Measurements from ENCODE around the gene ZZZ3. TPM values are rescaled to one million over a fixed set of nuclear protein-coding genes. Genes with fewer than 3 reads are reported as not detected.
A peak's percentile ranks its signal among the peaks of the same experiment; 100 is the strongest.

The ZZZ3 gene
- total RNA-seq, 2 experiments from 2014 or later: 51.4 to 66.4 TPM

- DNase-seq (ENCODE audit: low spot score): no peak
- H3K4me2 ChIP-seq (ENCODE audit: low read length): peak overlapping the region; percentile 29; the same call in 1 of the 2 replicates
- POLR2A ChIA-PET: interaction anchor here (0.8 kb wide), 1 partner anchor 11 kb away, joined by 4 read pairs; no protein-coding TSS in a partner anchor
- H3K4me3 ChIP-seq (ENCODE audit: low read depth, low read length, poor library complexity, severe bottlenecking): peak overlapping the region; percentile 14
- peaks cover 13% of the 10 kb centered on the region for H3K4me1 ChIP-seq (ENCODE audit: insufficient read depth, low read length, poor library complexity, severe bottlenecking)
- no peak for TF ChIP-seq CTCF (conservative IDR thresholded peaks at IDR 0.05; ENCODE audit: low read length)
- TF ChIP-seq EZH2phosphoT487 (IDR thresholded peaks at IDR 0.05; ENCODE audit: borderline replicate concordance, low read depth, low read length): no peak
- H2AFZ ChIP-seq (ENCODE audit: low read length): no peak overlapping the region
- H3K27ac ChIP-seq (ENCODE audit: low read depth, low read length, poor library complexity, severe bottlenecking): no peak overlapping the region
- no peaks in the 10 kb centered on the region for H3K9me2 ChIP-seq (ENCODE audit: insufficient read depth, low read length)
- CTCF ChIA-PET (ENCODE audit: unreplicated experiment): interaction anchor here (0.7 kb wide), 1 partner anchor 94 kb away, joined by 6 read pairs; no protein-coding TSS in a partner anchor
- BruUV-seq (replicated peaks): no TSS peak
- no peaks in the 10 kb centered on the region for H4K20me1 ChIP-seq (ENCODE audit: insufficient read depth, low read length)
- H3K9me3 ChIP-seq (ENCODE audit: low read length): no peaks in the 10 kb centered on the region
- peaks cover 13% of the 10 kb centered on the region for H3K79me2 ChIP-seq (ENCODE audit: insufficient read depth, low read depth, low read length)
- intact Hi-C loops (cut with micrococcal nuclease; ENCODE audit: unreplicated experiment): no loop called here
- H3K36me3 ChIP-seq (ENCODE audit: insufficient read depth, low read length): no peaks in the 10 kb centered on the region; the same call in 1 of the 2 replicates
Measured at GRCh38 chr1:77686796-77687518, 4.5 kb upstream of the ZZZ3 start.

- Histone ChIP-seq H3K79me2 (ENCODE audit: insufficient read depth, low read depth, low read length) (peaks cover 48% of the 10 kb centered on the region), H3K9me3 (ENCODE audit: low read length) (no peaks in the 10 kb centered on the region), H4K20me1 (ENCODE audit: insufficient read depth, low read length) (peaks cover 11% of the 10 kb centered on the region; the same call in 1 of the 2 replicates), H3K27ac (ENCODE audit: low read depth, low read length, poor library complexity, severe bottlenecking) (peak overlapping the region; percentile 87), H3K4me3 (ENCODE audit: low read depth, low read length, poor library complexity, severe bottlenecking) (peak overlapping the region; percentile 98), H3K4me1 (ENCODE audit: insufficient read depth, low read length, poor library complexity, severe bottlenecking) (peaks cover 41% of the 10 kb centered on the region), H3K9me2 (ENCODE audit: insufficient read depth, low read length) (no peaks in the 10 kb centered on the region), H2AFZ (ENCODE audit: low read length) (peak overlapping the region; percentile 72), H3K36me3 (ENCODE audit: insufficient read depth, low read length) (peaks cover 19% of the 10 kb centered on the region; the same call in 1 of the 2 replicates), H3K4me2 (ENCODE audit: low read length) (peak overlapping the region; percentile 74)
- CTCF ChIA-PET (ENCODE audit: unreplicated experiment): interaction anchor here (1.0 kb wide), 1 partner anchor 86 kb away, joined by 3 read pairs; no protein-coding TSS in a partner anchor
- peak; percentile 95 for DNase-seq (ENCODE audit: low spot score)
- intact Hi-C loops (cut with micrococcal nuclease; ENCODE audit: unreplicated experiment): loop anchor here (1.0 to 5.0 kb wide), 6 partner anchors 75 to 466 kb away; partner anchors contain the start of genes PIGK and USP33
- no TSS peak for BruUV-seq (replicated peaks)
- POLR2A ChIA-PET: interaction anchor here (0.6 to 2.0 kb wide), 13 partner anchors 10 to 321 kb away, joined by 3 to 8 read pairs (median 4); partner anchors contain the start of genes DNAJB4, FUBP1 and MIGA1
- no peak for TF ChIP-seq EZH2phosphoT487 (IDR thresholded peaks at IDR 0.05; ENCODE audit: borderline replicate concordance, low read depth, low read length)
- peak; percentile 84 for TF ChIP-seq CTCF (conservative IDR thresholded peaks at IDR 0.05; ENCODE audit: low read length)
Measured at GRCh38 chr1:77683160-77684148, 996 bp upstream of the ZZZ3 start.

Data from OCI-LY7 (cell line).